ENCODE data around the gene SPACA6.
A peak's percentile ranks its signal among the peaks of the same experiment; 100 is the strongest.

- TF ChIP-seq EZH2 (IDR thresholded peaks at IDR 0.05; ENCODE audit: borderline replicate concordance), result no peak
- TF ChIP-seq CTCF (IDR thresholded peaks at IDR 0.05; ENCODE audit: poor library complexity), result peak; percentile 39
Measured at GRCh38 chr19:51712461-51713081, 19.4 kb downstream of the SPACA6 start.

All from hepatocyte (in vitro differentiated cells).